WI38 (cell line): ENCODE results near the gene ZNF783.

Source experiments
- H3K4me3 ChIP-seq: 2 replicates; pipeline ENCODE4 v1.5.1; 2011; ENCODE audit warnings: low read depth, mild to moderate bottlenecking, control low read depth, low read length
- TF ChIP-seq, protein P1 (sequence below): IDR thresholded peaks from 2 replicates; pipeline ENCODE4 v1.5.1; 2012; ENCODE audit warnings: low read depth, mild to moderate bottlenecking, control low read depth, low read length

Gene ZNF783

DNA sequence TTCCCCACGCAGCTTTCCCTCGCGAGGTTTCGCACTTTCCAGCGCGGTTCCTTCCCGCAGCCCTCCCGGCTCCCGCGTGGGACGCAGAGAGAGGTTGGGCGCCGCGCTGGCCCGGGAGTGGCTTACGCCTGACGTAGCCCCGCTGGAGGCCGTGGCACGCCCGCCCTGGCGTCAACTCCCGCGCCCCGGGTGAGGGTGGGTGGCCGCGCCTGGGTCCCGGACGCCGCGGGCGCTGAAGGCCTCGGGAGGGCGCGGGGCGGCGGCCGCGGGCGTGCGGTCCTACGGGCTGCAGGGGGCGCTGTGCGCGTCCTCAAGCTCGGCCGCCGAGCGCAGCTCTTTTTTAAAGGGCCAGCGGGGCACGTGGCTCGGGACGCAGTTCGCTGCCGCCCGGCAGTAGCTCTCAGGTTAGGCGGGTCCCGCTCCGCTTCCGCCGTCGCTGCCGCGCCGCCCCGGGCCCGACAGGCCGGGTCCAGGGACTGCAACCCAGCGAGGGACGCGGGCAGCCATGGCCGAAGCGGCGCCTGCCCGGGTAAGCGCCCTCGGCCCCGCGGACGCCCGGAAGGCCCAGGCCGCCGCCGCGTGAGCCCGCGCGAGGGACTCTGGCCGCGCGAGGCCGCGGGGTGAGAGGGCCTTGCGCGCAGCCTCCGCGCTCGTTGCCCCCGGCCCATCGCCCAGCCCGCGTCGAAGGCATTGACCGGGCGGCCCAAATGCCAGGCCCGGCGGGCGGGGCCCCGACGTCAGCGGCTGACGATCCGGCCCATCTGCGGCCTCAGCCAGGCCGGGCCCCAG, at the start of gene ZNF783:
TSS of gene ZNF783 (plus strand) at position 368 of the 789 bp plus-strand sequence. CDS start at position 506, 138 bp downstream.
- peak within 1 kb of the TSS; percentile 58 for H3K4me3 ChIP-seq
- TF ChIP-seq, protein P1, sequence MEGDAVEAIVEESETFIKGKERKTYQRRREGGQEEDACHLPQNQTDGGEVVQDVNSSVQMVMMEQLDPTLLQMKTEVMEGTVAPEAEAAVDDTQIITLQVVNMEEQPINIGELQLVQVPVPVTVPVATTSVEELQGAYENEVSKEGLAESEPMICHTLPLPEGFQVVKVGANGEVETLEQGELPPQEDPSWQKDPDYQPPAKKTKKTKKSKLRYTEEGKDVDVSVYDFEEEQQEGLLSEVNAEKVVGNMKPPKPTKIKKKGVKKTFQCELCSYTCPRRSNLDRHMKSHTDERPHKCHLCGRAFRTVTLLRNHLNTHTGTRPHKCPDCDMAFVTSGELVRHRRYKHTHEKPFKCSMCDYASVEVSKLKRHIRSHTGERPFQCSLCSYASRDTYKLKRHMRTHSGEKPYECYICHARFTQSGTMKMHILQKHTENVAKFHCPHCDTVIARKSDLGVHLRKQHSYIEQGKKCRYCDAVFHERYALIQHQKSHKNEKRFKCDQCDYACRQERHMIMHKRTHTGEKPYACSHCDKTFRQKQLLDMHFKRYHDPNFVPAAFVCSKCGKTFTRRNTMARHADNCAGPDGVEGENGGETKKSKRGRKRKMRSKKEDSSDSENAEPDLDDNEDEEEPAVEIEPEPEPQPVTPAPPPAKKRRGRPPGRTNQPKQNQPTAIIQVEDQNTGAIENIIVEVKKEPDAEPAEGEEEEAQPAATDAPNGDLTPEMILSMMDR = peak; percentile 42; the same call in 1 of the 2 replicates

DNA sequence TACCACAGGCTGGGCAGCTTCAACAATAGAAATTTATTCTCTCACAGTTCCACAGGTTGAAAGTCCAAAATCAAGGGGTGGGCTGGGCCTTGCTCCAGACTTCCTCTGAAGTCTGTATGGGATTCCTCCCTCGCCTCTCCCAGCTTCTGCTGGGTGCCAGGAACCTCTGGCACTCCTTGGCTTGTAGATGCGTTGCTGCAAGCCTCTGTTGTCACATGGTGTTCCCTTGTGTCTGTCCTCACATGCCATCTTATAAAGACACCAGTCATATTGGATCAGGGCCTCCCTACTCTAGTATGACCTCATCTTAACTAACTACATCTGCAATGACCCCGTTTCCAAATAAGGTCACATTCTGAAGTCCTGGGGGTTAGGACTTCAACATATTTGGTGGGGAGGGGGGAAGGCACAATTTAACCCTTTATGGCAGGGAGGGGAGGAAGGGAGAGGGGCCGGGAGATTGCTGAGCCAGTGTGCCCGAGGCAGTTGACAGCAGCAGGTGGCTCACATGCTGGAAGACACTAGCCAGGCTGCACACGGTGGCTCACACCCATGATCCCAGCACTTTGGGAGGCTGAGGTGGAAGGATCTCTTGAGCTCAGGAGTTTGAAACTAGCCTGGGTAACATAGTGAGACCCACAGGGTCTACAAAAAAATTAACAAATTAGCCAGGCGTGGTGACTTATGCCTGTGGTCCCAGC, 47.8 kb upstream of the ZNF783 start:
- TF ChIP-seq, protein P1 = no peak
- H3K4me3 ChIP-seq = no peak overlapping the region

DNA sequence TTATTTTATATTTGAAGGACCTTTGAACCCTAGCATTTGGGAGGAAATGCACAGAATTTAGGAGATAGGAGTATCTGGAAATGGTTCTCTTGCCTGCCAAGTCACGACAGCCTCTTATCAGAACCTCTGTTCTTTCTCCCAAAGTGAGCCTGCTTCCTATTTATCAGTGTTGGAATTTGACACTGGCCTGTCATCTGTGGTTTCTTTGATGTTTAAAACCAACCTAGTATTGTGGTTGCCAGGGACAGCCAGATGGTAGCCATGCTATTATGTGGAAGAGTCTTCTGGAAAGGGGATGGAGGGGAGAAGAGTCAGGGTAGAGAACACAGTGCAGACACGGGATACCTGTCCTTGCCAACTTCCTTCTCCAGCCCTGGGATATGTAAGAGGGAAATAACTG, 45.6 kb upstream of the ZNF783 start:
- TF ChIP-seq, protein P1 = no peak
- no peak overlapping the region for H3K4me3 ChIP-seq

DNA sequence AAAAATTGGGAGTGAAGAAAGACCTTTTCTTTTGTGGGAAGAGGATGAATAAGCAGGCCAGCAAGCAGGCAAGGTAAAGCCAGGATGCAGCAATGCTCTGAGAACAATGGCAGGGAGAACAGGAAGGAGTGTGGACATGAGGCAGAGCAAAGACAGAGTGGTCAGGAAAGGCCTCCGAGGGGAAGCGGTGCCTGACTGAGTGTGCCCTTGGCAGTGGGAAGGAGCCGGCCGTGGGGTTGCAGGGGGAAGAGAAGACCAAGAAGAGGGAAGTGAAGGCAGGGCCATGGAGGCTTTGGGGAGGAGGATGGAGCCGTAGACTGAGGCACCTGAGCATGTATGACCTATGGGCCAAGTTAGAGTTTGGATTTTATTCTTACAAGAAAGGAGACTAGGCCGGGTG, 44.4 kb upstream of the ZNF783 start:
- no peak overlapping the region for H3K4me3 ChIP-seq
- TF ChIP-seq, protein P1 = no peak

DNA sequence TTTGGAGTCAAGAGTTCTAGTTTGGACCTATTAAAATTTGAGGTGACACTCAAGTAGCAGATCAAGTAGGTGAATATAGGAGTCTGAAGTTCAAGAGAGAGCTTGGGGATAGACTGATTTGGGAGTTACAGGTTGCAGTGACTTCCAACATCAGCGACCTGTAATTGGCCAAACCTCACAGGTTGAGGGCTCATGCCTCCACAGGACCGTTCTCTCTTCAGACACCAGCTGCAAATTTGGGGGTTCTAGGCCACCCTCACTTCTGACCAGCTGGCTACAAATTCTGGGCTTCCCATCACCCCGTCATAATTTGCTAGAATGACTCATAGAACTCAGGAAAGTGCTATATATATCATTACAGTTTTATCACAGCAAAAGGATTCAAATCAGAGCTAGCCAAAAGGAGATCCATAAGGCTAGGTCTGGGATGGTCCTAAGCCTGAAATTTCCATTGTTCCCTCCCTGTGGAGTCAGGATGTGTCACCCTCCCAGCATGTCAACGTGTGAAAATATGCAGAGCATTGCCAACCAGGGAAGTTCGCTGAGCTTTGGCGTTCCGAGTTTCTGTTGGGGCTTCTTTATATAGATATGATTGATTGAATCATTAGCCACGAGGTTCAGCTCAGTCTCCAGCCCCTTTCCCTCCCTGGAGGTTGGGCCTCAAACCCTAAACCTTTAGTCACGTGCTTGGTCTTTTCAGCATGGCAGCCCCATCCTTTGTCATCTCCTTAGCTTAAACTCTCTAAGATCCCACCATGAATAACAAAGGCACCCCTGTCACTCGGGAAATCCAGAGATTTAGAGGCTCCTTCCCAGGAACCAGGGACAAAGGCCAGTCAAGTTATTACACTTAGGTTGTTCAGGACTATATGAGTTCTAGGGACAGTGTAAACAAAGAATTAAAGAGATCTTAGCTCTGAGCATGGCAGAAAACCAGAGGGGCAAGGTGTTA, 43.3 kb upstream of the ZNF783 start:
- H3K4me3 ChIP-seq = no peak overlapping the region
- TF ChIP-seq, protein P1 = no peak

DNA sequence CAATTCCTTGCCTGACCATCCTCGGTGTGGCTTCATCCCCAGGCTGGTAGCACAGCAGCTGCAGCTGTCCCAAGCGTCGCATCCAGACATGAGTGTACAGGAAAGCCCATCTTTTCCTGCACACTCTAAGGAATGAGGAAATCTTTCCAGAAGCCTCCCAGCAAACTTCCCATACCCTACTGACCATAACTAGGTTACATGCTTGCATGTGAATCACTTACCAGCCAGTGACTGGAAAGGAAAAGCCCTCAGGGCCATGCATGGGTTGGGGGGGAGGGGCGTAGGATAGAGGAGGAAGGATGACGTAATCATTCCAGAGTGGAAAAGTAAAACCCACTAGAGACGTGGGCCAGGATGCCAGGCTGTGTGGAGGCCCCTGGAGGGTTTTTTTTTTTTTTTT, 41.5 kb upstream of the ZNF783 start:
- TF ChIP-seq, protein P1 = no peak

More for the DNA sequence above, 41.5 kb upstream of the ZNF783 start:
- no peak overlapping the region for H3K4me3 ChIP-seq
